Lung (tissue), 12 donors: ENCODE measurements around the gene GRIK1. TPM values are rescaled to one million over a fixed set of nuclear protein-coding genes. Genes with fewer than 3 reads are reported as not detected.

Source experiments
- ATAC-seq: fragments of 200-7000 bp; cut with Tn5 transposase; one replicate; pipeline ENCODE4 v1.9.1; 2020; ENCODE audit warnings: moderate number of reproducible peaks; ENCODE audit not compliant: insufficient read depth, low FRiP score
- DNase-seq, 3 donors: peaks; one replicate each; pipeline ENCODE4 v3.0.0-alpha.2; 2013 to 2017
- H3K27ac ChIP-seq, 2 donors: one replicate each; pipeline ENCODE4 v1.5.1; 2013; ENCODE audit warnings: mild to moderate bottlenecking in 2 of 2, moderate library complexity in 2 of 2, control low read depth in 1 of 2, inconsistent platforms in 1 of 2, low read depth in 1 of 2, low read length in 1 of 2
- H3K27me3 ChIP-seq, 3 donors: one replicate each; pipeline ENCODE4 v1.5.1; 2013; ENCODE audit warnings: low read length in 2 of 3; ENCODE audit not compliant: control insufficient read depth in 3 of 3, insufficient read depth in 3 of 3
- H3K36me3 ChIP-seq, 4 donors: one replicate each; pipeline ENCODE4 v1.5.1; 2013; ENCODE audit warnings: low read length in 4 of 4, mild to moderate bottlenecking in 1 of 4, moderate library complexity in 1 of 4; ENCODE audit not compliant: control insufficient read depth in 4 of 4, insufficient read depth in 4 of 4
- H3K4me1 ChIP-seq, 5 donors: one replicate each; pipeline ENCODE4 v1.5.1; 2013; ENCODE audit warnings: low read length in 5 of 5, mild to moderate bottlenecking in 2 of 5, moderate library complexity in 1 of 5; ENCODE audit not compliant: control insufficient read depth in 5 of 5, insufficient read depth in 5 of 5
- H3K4me3 ChIP-seq: one replicate; pipeline ENCODE4 v1.5.1; 2013; ENCODE audit warnings: mild to moderate bottlenecking, control low read depth, moderate library complexity
- H3K9ac ChIP-seq, 2 donors: one replicate each; pipeline ENCODE4 v1.5.1; 2013; ENCODE audit warnings: low read length in 2 of 2, control low read depth in 1 of 2; ENCODE audit not compliant: insufficient read depth in 1 of 2
- H3K9me3 ChIP-seq, 4 donors: one replicate each; pipeline ENCODE4 v1.5.1; 2013; ENCODE audit warnings: low read length in 3 of 4, mild to moderate bottlenecking in 1 of 4, moderate library complexity in 1 of 4; ENCODE audit not compliant: control insufficient read depth in 4 of 4, insufficient read depth in 3 of 4
- WGBS, 2 donors: extraction: QIAGEN DNeasy Blood & Tissue Kit; methylation state at CpG; one replicate each; pipeline ENCODE4 v1.1.7; 2013; 5-methylcytosine and 5-hydroxymethylcytosine counted together
- polyA plus RNA-seq, 2 donors: library from polyadenylated mRNA; stranded (reverse); fragments of 200-250 nt; gene quantifications; one replicate each; pipeline ENCODE4 v1.2.1, GENCODE V29; 2013
- total RNA-seq, 2 donors: library from RNA; depleted of rRNA in 1 of 2; stranded (reverse); fragments of >200 nt in 1 of 2; gene quantifications; one replicate each; pipeline ENCODE4 v1.2.1, GENCODE V29; 2014 to 2021
- TF ChIP-seq, protein P1 (sequence below): IDR thresholded peaks from 2 replicates; pipeline ENCODE4 v1.5.1; 2012; ENCODE audit warnings: mild to moderate bottlenecking; ENCODE audit errors: control extremely low read depth, extremely low read depth
- donor health status: control.
- donor health status: control.
- donor health status: Bipolar disorder and iron deficiency.
- donor health status: healthy.
- donor health status: DM: yes; HTN: yes; CAD: no.

GRIK1 gene
- total and polyA plus RNA-seq, 4 donors = 0.26 TPM; not detected in 3

- Histone ChIP-seq H3K9me3 (no peaks in the 10 kb centered on the region), H3K27me3 (no peaks in the 10 kb centered on the region), H3K4me1 (no peaks in the 10 kb centered on the region), H3K36me3 (no peaks in the 10 kb centered on the region), H3K9ac (no peak overlapping the region), H3K4me3 (no peak overlapping the region), H3K27ac (no peak overlapping the region)
- no peak for ATAC-seq
- TF ChIP-seq, protein P1, sequence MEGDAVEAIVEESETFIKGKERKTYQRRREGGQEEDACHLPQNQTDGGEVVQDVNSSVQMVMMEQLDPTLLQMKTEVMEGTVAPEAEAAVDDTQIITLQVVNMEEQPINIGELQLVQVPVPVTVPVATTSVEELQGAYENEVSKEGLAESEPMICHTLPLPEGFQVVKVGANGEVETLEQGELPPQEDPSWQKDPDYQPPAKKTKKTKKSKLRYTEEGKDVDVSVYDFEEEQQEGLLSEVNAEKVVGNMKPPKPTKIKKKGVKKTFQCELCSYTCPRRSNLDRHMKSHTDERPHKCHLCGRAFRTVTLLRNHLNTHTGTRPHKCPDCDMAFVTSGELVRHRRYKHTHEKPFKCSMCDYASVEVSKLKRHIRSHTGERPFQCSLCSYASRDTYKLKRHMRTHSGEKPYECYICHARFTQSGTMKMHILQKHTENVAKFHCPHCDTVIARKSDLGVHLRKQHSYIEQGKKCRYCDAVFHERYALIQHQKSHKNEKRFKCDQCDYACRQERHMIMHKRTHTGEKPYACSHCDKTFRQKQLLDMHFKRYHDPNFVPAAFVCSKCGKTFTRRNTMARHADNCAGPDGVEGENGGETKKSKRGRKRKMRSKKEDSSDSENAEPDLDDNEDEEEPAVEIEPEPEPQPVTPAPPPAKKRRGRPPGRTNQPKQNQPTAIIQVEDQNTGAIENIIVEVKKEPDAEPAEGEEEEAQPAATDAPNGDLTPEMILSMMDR = no peak
- no peak for DNase-seq
- 79 to 87% methylated on average over 7 of the region's 7 CpGs for WGBS, 2 donors
These were observed 361.5 kb downstream of the GRIK1 start for GRCh38 chr21:29578306-29578705.

DNA sequence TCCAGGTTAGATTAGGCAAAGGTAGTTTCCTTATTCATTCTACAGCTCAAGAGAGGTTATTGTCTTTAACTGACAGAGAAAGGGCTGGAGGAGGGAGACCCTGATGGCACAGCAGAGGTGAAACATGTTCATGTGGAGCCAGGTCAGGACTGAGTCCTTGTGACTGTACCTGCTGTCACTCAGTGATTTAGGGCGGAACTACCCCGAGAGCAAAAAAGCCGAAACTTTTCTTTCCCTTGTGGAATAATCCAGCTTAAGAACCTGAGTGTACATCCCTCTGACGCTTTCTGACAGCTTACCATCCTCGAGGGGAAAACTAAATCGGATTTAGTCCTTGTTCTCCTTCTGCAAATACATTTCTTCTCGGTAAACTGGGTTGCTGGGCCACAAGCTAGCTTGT, 367.8 kb downstream of the GRIK1 start:
- DNase-seq (no peak), ATAC-seq (no peak)
- Histone ChIP-seq H3K27ac (no peak overlapping the region), H3K4me3 (no peak overlapping the region), H3K9ac (no peak overlapping the region), H3K9me3 (no peaks in the 10 kb centered on the region), H3K27me3 (no peaks in the 10 kb centered on the region), H3K4me1 (peaks cover 0 to 3% (median under 1%) of the 10 kb centered on the region in 5 donors), H3K36me3 (no peaks in the 10 kb centered on the region)
- WGBS, 2 donors = 71 to 77% methylated on average over 7 of the region's 7 CpGs
- TF ChIP-seq, protein P1 = no peak

GRCh38 chr21:29568020-29568697, 371.6 kb downstream of the GRIK1 start:
- H3K27ac ChIP-seq = no peak overlapping the region
- H3K9ac ChIP-seq = no peak overlapping the region
- H3K4me3 ChIP-seq = no peak overlapping the region
- peaks cover 0 to 15% (median 3%) of the 10 kb centered on the region in 5 donors for H3K4me1 ChIP-seq
- ATAC-seq (no peak), DNase-seq (no peak)
- H3K27me3 ChIP-seq = no peaks in the 10 kb centered on the region
- H3K36me3 ChIP-seq = no peaks in the 10 kb centered on the region
- TF ChIP-seq, protein P1 = no peak
- 90 to 95% methylated on average over 1 of the region's 1 CpG for WGBS, 2 donors
- H3K9me3 ChIP-seq = no peaks in the 10 kb centered on the region
